HEK293T (cell line): ENCODE results near the gene CDC45.
A peak's percentile ranks its signal among the peaks of the same experiment; 100 is the strongest.

Experiments
- CTCF ChIA-PET: fragments of 350-600 bp; formaldehyde crosslinking; extraction: SDS; loops from one replicate; lab custom pipeline; 2021; ENCODE audit warnings: antibody characterized with exemption, inconsistent platforms; lab: Yijun Ruan, JAX
- POLR2A ChIA-PET: fragments of 350-600 bp; formaldehyde crosslinking; extraction: SDS; loops from one replicate; lab custom pipeline; 2020; ENCODE audit warnings: antibody characterized with exemption, inconsistent platforms; lab: Yijun Ruan, JAX
- DNase-seq: peaks from one replicate; pipeline ENCODE4 v3.0.0; 2012; ENCODE audit warnings: mixed read lengths; ENCODE audit errors: extremely low spot score
- ARNT ChIP-seq: fragments of 450-650 bp; IDR thresholded peaks from 2 replicates; pipeline ENCODE4 v1.6.1; 2017; ENCODE audit warnings: mild to moderate bottlenecking
- BHLHE40 ChIP-seq: fragments of 450-650 bp; IDR thresholded peaks from 2 replicates; pipeline ENCODE4 v1.6.1; 2016; ENCODE audit warnings: mild to moderate bottlenecking, moderate library complexity, borderline replicate concordance
- CTBP1 ChIP-seq: fragments of 450-650 bp; IDR thresholded peaks from 2 replicates; pipeline ENCODE4 v1.6.1; 2016; ENCODE audit warnings: borderline replicate concordance
- ELF4 ChIP-seq: fragments of 450-650 bp; IDR thresholded peaks from 2 replicates; pipeline ENCODE4 v1.6.1; 2017; ENCODE audit warnings: antibody characterized with exemption
- FOXA1 ChIP-seq: fragments of 450-650 bp; IDR thresholded peaks from 2 replicates; pipeline ENCODE4 v1.6.1; 2016; ENCODE audit warnings: mild to moderate bottlenecking
- FOXK2 ChIP-seq: fragments of 450-650 bp; IDR thresholded peaks from 2 replicates; pipeline ENCODE4 v1.6.1; 2016; ENCODE audit warnings: mild to moderate bottlenecking
- FOXM1 ChIP-seq: fragments of 450-650 bp; IDR thresholded peaks from 2 replicates; pipeline ENCODE4 v1.6.1; 2017; ENCODE audit warnings: mild to moderate bottlenecking, borderline replicate concordance
- HDGF ChIP-seq: fragments of 450-650 bp; IDR thresholded peaks from 2 replicates; pipeline ENCODE4 v1.6.1; 2017; ENCODE audit warnings: antibody characterized with exemption, borderline replicate concordance
- L3MBTL2 ChIP-seq: fragments of 450-650 bp; conservative IDR thresholded peaks from 2 replicates; pipeline ENCODE4 v1.6.1; 2016; ENCODE audit warnings: mild to moderate bottlenecking
- LEF1 ChIP-seq: fragments of 450-650 bp; IDR thresholded peaks from 2 replicates; pipeline ENCODE4 v1.6.1; 2017; ENCODE audit warnings: mild to moderate bottlenecking, borderline replicate concordance
- NFRKB ChIP-seq: fragments of 450-650 bp; IDR thresholded peaks from 2 replicates; pipeline ENCODE4 v1.6.1; 2016; ENCODE audit warnings: mild to moderate bottlenecking, moderate library complexity
- SP1 ChIP-seq: fragments of 450-650 bp; IDR thresholded peaks from 2 replicates; pipeline ENCODE4 v1.6.1; 2017
- SUZ12 ChIP-seq: fragments of 450-650 bp; IDR thresholded peaks from 2 replicates; pipeline ENCODE4 v1.6.1; 2016; ENCODE audit warnings: mild to moderate bottlenecking
- TARDBP ChIP-seq: fragments of 450-650 bp; IDR thresholded peaks from 2 replicates; pipeline ENCODE4 v1.6.1; 2016
- ZNF384 ChIP-seq: fragments of 450-650 bp; IDR thresholded peaks from 2 replicates; pipeline ENCODE4 v1.6.1; 2016
- TF ChIP-seq, protein P1 (sequence below): fragments of 450-650 bp; IDR thresholded peaks from 2 replicates; pipeline ENCODE4 v1.6.1; 2016

The CDC45 gene

GRCh38 chr22:19478901-19479354 is 792 bp upstream of the CDC45 start, which contains the start of gene UFD1:
Gene UFD1 (minus strand): TSS chr22:19479193. CDS start chr22:19479085, 108 bp downstream.
- TF ChIP-seq BHLHE40, result peak; percentile 96
- TF ChIP-seq SP1, result 0 out of 2 replicates have a peak, but pooled peaks have one; percentile 40
- TF ChIP-seq, protein P1, sequence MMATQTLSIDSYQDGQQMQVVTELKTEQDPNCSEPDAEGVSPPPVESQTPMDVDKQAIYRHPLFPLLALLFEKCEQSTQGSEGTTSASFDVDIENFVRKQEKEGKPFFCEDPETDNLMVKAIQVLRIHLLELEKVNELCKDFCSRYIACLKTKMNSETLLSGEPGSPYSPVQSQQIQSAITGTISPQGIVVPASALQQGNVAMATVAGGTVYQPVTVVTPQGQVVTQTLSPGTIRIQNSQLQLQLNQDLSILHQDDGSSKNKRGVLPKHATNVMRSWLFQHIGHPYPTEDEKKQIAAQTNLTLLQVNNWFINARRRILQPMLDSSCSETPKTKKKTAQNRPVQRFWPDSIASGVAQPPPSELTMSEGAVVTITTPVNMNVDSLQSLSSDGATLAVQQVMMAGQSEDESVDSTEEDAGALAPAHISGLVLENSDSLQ, result peak; percentile 80
- no peak for TF ChIP-seq HDGF
- peak; percentile 86 for DNase-seq
- ChIA-PET POLR2A (interaction anchor here (0.6 to 2.8 kb wide), 27 partner anchors 9 to 573 kb away, joined by 3 to 14 read pairs (median 4); partner anchors contain the start of genes C22orf39, CLTCL1, DGCR6 and ESS2), CTCF (interaction anchor here (0.9 kb wide), 1 partner anchor 26 kb away, joined by 3 read pairs; no protein-coding TSS in a partner anchor)

DNA sequence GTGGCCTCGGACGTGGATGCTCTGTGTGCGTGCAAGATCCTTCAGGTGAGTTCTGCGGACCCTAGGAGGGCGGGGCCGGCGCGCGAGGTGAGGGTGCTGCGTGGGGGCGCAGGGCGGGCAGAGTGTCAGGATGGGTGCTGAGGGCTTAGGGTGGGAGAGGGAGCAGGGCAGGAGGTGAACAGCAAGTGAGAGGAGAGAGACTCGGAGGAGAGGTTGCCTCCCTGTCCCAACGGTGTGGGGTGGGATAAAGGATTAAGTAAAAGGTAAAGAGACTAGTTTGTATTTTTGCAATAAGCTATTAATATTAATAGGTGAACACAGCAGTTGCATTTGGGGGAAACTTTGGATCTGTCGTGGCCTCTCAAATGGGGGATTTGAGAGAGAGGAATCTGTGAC is 451 bp downstream of the CDC45 start:
- ChIA-PET POLR2A (interaction anchor here (0.6 to 2.8 kb wide), 18 partner anchors 8 to 336 kb away, joined by 3 to 14 read pairs (median 4); partner anchors contain the start of genes CLTCL1, ESS2, HIRA and SLC25A1), CTCF (no interaction called here)
- TF ChIP-seq CTBP1, result no peak
- TF ChIP-seq LEF1, result no peak
- TF ChIP-seq FOXM1, result no peak
- TF ChIP-seq ARNT, result no peak
- no peak for TF ChIP-seq SUZ12
- no peak for TF ChIP-seq BHLHE40
- TF ChIP-seq NFRKB, result no peak
- no peak for TF ChIP-seq ELF4
- TF ChIP-seq L3MBTL2, result no peak; the same call in 1 of the 2 replicates
- TF ChIP-seq, protein P1, result no peak
- TF ChIP-seq FOXA1, result no peak
- TF ChIP-seq ZNF384, result no peak
- no peak for TF ChIP-seq TARDBP
- TF ChIP-seq FOXK2, result no peak
- no peak for TF ChIP-seq SP1
- no peak for TF ChIP-seq HDGF
- no peak for DNase-seq

GRCh38 chr22:19480789-19481188 is 1.1 kb downstream of the CDC45 start:
- ChIA-PET CTCF (interaction anchor here (0.7 kb wide), 1 partner anchor 215 kb away, joined by 4 read pairs; no protein-coding TSS in a partner anchor), POLR2A (interaction anchor here (0.6 to 2.8 kb wide), 6 partner anchors 9 to 336 kb away, joined by 3 to 14 read pairs (median 4); partner anchors contain the start of genes ESS2 and SLC25A1)
- no peak for DNase-seq
- TF ChIP-seq NFRKB (no peak), HDGF (no peak), LEF1 (no peak), L3MBTL2 (no peak; the same call in 1 of the 2 replicates), TARDBP (no peak), ELF4 (no peak), SUZ12 (no peak), SP1 (no peak), FOXM1 (no peak), FOXA1 (no peak), CTBP1 (no peak), FOXK2 (no peak), BHLHE40 (no peak), ZNF384 (no peak), ARNT (no peak)
- TF ChIP-seq, protein P1, result no peak

DNA sequence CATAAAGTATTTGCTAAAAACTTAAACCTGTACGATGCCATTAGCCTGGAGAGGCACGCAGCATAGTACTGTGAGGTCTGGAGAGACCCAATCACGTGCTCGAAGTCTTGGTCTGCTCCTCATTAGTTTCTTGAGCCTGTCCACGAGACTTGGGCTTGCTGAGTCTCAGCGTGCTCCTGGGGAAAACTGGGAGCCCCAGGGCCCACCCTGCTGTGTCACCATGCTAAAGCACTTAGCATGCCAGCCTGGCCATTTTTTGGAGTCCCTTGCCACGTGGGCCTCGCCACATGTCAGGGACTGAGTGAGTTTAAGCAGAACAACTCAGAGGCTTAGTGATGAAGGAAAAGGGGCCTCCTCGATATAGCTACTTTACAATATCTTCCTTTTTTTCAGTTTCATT is 2.6 kb downstream of the CDC45 start:
- ChIA-PET POLR2A (no interaction called here), CTCF (no interaction called here)
- DNase-seq, result no peak
- TF ChIP-seq NFRKB, result no peak

DNA sequence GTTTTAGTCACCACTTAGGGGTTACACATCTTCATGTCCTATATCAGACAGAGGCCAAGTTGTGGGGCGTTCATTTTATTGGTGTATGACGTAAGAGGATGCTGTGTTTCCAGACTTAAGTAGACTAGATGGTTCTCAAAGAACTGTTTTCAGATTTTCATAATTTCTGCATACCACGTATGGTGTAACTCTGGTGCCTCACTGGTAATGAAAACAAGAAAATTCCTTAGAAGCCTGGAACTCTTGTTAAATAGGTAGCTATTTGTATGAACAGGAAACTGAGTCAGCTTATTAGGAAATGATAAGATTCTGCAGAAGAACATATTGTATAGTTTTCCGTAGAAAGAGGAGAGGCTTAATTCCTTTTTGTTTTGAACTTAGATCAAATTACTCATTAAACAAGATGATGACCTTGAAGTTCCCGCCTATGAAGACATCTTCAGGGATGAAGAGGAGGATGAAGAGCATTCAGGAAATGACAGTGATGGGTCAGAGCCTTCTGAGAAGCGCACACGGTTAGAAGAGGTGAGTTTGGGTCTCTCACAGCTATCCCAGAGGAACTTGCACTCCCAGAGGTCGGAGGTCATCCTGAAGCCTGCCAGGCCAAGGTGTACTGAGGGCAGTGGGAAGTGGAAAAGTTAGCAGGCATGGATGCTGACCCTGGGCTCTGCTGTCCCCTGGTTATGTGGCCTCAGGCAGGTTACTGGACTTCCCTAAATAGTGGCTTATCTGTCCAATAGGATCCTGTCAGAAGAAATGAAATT is 3.9 kb downstream of the CDC45 start:
- DNase-seq, result no peak
- ChIA-PET POLR2A (no interaction called here), CTCF (no interaction called here)
- TF ChIP-seq CTBP1 (no peak), ZNF384 (no peak), TARDBP (no peak), LEF1 (no peak), NFRKB (no peak), SP1 (no peak), L3MBTL2 (no peak), FOXM1 (no peak)

GRCh38 chr22:19488285-19488684 is 8.6 kb downstream of the CDC45 start:
- no peak for TF ChIP-seq TARDBP
- ChIA-PET POLR2A (interaction anchor here (0.9 to 1.1 kb wide), 2 partner anchors 9 to 14 kb away, joined by 4 read pairs; partner anchors contain the start of gene CDC45), CTCF (no interaction called here)
- no peak for DNase-seq
